GM21367 (cell line): Measurements from ENCODE around the gene LRRC28.
"Not testable (repeated sequence)": the region's sequence is repeated elsewhere in the genome, so short reads cannot be mapped to it uniquely, and the experiment has no call there.

Experiments
- ATAC-seq: cut with Tn5 transposase; IDR thresholded peaks from one replicate; pipeline ENCODE4 v1.9.1; 2021; ENCODE audit not compliant: unreplicated experiment

The LRRC28 gene

DNA sequence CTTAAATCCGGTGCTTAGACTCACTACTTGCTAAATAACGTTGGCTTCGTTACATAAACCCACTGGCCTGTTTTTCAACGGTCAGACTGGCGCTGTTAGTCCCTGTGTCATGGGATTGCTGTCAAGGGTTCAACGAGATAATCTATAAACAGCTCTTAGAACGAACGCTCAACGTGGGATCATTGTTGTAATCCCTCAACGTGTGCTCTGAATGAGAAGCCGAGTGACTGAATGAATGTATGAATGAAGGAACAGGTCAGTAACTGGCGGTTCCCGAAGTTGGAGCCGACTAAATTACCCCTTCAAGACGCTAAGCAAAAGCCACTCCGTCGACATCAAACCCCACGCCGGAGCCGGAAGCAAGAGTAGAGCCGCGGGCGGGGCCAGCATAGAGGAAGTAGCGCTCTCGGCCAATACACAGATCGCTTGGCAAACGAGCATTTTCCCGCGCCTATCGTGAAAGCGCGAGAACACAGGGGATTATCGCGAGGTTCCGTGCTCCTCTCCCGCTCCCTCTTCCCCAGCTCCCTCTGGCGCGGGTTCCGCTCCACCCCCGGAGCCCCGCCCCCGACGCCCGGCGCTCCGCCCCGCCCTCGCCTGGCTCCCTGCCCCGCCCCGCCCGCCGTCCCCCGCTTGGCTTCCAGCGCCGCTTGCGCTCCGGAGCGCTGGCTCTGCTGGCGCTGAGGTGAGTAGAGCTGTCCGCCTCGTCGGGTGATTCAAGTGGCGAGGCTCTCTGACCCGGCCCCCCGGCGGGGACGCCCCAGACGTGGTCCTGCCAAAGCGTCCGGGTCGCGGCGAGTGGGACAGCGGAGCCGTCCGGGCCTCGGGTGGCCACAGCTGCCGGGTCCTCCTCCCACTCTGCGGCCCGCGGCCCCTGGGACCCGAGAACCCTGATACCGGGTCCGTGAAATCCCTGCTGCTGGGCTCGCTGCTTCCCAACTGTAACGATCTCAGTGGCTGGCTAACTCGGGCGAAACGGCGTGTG, at the start of gene LRRC28:
LRRC28 (plus strand) TSS at position 625 of the 985 bp plus-strand sequence. CDS start 4,477 bp downstream, outside the sequence.
- ATAC-seq: peak; percentile 92

DNA sequence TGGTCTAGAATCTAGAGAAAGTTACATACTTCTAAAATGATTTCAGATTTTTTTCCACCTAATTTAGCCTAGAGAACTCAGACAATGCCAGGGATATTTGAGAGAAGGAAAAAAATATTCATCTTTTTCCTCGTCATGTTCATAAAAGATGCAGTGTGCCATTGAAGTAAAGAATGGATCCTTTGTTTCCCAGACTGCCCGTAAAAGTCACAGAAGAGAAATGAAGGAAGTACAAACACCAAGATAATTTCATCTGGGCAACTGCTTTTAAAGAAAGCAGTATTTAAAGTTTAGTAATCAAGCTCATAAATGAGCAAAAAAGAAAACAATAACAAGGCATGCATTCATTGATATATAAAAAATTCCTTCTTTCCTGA, 49.1 kb upstream of the LRRC28 start:
- no peak for ATAC-seq

GRCh38 chr15:99207672-99208071, 43.6 kb upstream of the LRRC28 start:
- ATAC-seq: no peak

- ATAC-seq: no peak
Observed at GRCh38 chr15:99209326-99209725, 42.0 kb upstream of the LRRC28 start.

DNA sequence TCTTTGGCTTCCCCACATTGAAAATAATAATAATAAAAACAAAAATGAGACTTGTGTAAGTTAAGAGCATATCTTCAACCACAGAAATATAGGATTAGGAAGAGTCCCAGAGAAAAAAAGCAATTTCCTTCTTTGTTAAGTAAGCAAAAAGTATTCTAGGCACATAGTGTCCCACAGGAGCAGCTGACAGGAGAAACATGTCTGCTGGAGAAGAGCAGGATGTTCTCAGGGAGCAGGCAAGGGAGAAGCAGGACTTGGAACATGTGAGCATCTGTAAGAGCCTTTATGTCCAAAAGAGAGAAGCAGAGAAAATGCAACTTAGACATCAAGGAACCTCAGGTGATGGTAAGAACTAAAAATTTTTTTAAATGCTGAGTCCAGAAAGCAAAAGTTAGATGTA, 40.9 kb upstream of the LRRC28 start:
- ATAC-seq: no peak

- no peak for ATAC-seq
Observed at GRCh38 chr15:99211926-99212325, 39.4 kb upstream of the LRRC28 start.

DNA sequence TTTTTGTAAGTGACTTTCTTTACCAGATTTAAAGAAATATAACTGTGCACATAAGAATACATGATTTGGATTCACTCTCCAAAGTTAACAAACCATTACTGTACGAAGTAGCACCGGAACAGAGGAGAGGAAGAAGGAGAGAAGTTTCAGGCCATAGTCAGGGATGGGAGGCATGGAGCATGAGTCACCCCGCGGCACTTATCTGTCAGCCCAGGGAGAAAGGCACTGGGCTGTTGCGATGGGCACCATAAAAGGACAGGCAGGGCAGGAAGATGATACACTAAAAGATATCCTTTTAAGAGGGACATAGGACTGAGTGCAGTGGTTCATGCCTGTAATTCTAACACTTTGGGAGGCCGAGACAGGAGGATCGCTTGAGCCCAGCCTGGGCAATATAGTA, 38.9 kb upstream of the LRRC28 start:
- ATAC-seq: no peak

GRCh38 chr15:99213187-99213811, 38.0 kb upstream of the LRRC28 start:
- ATAC-seq: peak; percentile 79

DNA sequence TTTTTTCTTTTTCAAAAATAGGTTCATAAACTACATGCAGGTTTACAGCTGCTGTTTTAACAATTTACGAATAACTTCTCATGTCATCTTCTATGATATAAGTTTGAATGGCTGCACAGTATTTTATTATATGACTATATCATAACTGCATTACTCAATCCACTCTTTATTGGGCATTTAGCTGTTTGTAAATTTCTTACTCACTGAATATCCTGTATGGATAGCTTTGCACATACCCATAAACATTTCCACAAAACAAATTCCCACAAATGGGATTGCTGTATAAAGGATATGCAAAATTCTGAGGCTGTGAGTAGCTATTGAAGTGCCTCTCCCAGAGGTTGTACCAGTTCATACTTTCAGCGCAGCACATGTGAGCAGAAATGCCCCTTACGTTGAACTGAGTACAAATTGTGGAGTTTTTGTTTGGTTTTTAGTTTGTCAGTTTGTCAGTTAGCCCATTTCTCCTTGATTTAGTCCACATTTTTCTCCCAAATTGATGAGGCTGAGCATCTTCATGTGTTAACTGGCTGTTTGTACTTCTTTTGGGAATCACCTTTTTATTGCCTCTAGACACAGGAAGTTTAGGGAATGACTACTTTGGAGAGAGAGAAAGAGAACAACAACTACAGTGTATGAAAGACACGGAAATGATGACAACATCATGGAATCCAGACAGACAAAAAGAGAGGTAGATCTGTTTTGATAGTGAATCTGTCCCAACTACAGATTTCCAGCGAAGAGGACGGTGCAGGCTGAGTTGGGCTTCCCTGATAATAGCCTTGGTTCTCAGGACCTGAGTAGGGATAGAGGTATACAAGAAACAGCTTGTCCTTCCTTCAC, 26.7 kb upstream of the LRRC28 start:
- no peak for ATAC-seq

DNA sequence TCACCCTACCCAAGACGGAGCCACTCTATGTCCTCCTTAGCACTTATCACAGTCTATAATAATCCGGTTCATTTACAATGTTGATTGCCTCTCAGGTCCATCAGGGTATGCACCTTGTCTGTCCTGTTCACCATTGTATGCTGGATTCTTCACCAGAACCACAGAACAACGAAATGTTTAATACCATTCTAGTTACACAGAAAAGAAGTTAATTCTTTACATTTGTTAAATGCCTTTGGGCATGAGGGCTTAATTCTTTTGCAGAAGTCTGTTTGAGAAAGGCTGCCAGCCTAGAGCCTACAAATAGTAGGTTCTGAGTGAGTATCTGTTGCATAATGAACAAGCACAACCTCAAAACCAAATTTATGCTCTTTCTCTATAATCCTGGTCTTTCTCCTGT, 24.5 kb upstream of the LRRC28 start:
- no peak for ATAC-seq

DNA sequence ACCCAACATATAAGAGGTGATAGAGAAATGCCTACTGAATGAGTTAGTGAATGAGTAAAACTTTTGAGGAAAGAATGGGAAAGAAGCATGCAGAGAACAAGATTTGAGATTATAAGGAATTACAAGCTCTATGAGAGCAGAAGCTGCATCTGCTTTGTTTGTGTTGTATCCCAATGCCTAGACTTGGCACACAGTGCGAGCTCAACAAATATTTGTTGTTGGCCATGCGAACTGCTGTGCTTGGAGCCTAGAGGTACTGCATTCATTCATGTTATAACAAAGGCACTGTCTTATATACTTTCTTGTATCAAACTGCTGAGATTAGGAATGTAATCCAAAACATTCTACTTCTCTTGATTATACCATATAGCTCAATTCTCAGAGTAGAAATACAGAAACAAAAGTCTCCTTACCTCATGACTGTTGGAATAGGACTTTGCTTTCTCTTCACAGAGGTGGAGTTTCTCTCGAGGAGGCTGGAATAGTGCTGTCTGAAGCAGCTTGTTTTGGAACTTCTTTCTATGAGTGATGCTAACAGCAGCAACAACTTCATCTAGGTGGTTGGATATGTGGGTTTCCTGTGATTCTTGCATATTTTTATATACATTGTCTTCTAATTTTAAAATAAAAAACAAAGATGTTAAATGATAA, 23.0 kb upstream of the LRRC28 start:
- no peak for ATAC-seq

GRCh38 chr15:99230867-99231266, 20.4 kb upstream of the LRRC28 start:
- ATAC-seq: no peak

- no peak for ATAC-seq
Observed at GRCh38 chr15:99232740-99233139, 18.5 kb upstream of the LRRC28 start.

DNA sequence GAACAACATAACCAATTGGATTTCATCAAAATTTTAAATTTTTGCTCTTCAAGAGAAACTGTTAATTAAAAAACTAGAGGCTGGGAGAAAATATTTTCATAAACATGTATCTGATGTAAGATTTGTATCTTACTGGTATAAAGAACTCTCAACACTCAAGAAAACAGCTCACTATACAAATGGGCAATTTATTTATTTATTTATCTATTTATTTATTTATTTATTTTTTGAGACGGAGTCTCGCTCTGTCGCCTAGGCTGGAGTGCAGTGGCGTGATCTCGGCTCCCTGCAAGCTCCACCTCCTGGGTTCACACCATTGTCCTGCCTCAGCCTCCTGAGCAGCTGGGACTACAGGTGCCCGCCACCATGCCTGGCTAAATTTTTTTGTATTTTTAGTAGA, 17.1 kb upstream of the LRRC28 start:
- ATAC-seq: not testable (repeated sequence)

DNA sequence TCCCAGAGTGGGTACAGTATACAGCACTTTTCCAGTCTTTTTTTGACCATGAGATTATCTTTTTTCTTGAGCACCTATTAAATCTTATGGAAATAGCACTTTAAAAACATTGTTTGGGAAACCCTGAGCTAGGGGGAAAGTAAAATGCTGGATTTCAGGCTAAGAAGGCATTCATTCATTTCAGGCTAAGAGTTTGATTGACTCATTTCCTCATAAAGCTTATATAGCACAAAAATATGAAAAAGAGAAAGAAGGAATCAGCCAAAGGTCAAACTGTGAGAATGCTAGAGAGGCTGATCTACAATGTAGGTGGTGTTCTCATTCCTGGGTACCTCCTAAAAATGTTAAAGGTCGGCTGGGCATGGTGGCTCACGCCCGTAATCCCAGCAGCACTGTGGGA, 12.4 kb upstream of the LRRC28 start:
- no peak for ATAC-seq

DNA sequence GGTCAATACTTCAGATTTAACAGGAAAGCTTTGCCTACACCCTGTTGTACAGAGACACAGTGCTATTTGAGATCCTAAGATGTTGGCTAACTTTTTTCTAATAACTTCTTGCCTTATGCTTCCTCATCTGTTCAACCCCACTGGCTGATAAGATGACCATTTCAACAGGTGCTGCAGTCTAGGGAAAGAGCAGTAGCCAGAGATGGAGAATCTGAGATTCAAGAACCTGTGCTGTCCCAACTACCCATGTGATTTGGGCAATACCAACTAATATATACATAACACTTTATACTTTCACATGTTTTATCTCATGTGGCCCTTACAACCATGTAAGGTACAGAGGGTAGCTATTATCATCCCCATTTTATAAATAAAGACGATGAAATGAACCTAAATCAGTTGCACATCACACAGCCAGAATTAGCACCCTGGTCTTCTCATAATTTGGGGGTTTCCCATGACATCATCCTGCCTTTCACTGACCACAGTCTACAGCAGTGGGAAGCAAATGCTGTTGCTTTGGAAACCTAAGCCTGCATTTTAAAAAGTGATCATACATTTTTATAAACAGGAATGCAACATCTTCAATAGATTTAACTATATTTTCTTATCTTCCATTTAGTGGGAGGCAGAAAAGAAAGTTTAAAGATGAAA, 11.6 kb upstream of the LRRC28 start:
- peak; percentile 78 for ATAC-seq

GRCh38 chr15:99241752-99242151, 9.5 kb upstream of the LRRC28 start:
- ATAC-seq: no peak

- ATAC-seq: no peak
Observed at GRCh38 chr15:99244306-99244705, 7.0 kb upstream of the LRRC28 start.

- no peak for ATAC-seq
Observed at GRCh38 chr15:99247062-99247461, 4.2 kb upstream of the LRRC28 start.

DNA sequence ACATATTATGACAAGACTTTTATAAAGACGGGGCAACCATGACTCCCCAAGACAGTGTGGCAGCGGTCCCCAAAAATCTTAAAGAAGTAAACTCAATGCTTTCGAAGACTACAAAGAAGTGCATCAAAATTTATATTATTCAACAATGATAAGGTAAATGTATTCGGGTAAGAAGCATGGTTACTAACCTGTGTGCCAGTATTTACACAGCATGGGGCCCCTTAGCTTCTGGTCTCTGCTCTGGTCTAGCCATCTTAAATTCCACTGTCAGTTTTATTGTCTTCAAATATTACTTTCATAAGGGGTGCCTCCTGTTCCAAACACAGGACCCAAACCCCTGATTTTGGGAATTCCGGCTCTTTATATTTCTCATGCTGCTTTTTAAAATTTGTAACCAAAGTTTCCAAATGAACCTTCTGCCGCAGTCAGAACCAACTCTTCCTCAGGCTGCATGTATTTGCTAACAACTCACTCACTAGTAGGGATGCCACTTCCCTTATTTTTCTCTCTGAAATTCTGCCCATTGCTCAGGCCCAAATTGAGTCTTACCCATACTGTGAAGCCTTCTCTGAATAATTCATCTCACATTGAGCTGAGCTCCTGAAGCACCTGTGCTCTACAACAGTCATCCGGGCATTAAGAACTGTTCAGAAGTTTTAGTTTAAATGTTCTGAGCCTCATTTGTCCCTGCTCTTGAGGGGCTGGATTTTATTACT, 3.1 kb upstream of the LRRC28 start:
- ATAC-seq: no peak
